Ramos (cell line): Measurements from ENCODE around the gene BRPF1.

Experiments used
- in situ Hi-C: fragments of 300-500 bp; cut with MboI; formaldehyde crosslinking; loops from one replicate; pipeline ENCODE4 v1.14.3; 2022; ENCODE audit warnings: low sequenced_read_pairs; ENCODE audit not compliant: unreplicated experiment

BRPF1 gene

GRCh38 chr3:9700536-9700935 is 31.0 kb upstream of the BRPF1 start:
- in situ Hi-C loops, result no loop called here

GRCh38 chr3:9701006-9701405 is 30.5 kb upstream of the BRPF1 start:
- in situ Hi-C loops, result no loop called here

DNA sequence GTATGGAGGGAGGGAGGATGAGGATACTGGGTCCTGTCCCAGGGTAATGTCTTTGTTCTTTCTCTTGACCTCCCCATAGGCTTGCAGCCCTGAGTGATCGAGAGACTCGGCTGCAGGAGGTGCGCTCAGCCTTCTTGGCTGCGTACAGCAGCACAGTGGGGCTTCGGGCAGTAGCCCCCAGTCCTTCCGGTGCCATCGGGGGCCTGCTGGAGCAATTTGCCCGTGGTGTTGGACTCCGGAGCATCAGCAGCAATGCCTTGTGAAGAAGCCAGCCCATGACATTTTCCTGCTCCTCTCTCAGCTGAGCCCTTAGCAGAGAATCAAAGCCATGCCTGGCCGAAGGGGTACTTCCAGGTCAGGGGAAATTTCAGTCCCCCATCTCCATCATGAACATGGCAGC is 29.8 kb upstream of the BRPF1 start:
- in situ Hi-C loops, result no loop called here

DNA sequence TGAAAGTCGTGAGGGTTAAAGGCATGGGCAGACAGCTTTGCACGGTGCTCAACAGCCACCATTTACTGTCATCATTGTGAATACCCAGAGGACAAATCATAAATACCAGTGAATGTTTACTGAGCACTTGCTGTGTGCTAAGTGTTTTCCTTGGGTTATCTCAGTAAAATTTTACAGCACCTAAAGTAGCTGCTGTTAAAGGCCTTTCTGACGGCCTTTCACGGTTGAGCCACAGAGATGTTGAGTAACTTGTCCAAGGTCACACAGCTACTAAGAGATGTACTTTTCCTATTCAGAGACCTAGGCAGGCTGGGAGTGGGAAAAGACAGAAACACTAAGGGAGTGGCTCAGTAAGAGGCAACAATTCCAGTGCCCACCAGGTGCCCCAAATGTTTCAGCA is 28.3 kb upstream of the BRPF1 start:
- in situ Hi-C loops, result no loop called here

GRCh38 chr3:9703736-9704346 is 27.7 kb upstream of the BRPF1 start, which contains the start of gene CPNE9:
TSS of gene CPNE9 (plus strand) at chr3:9703833. CDS start at chr3:9703997, 164 bp downstream.
- in situ Hi-C loops, result no loop called here

- in situ Hi-C loops, result no loop called here
Measured at GRCh38 chr3:9704347-9705322, 26.9 kb upstream of the BRPF1 start.

GRCh38 chr3:9710174-9710739 is 21.3 kb upstream of the BRPF1 start:
- in situ Hi-C loops, result no loop called here

- in situ Hi-C loops, result no loop called here
Measured at GRCh38 chr3:9712415-9712814, 19.1 kb upstream of the BRPF1 start.

DNA sequence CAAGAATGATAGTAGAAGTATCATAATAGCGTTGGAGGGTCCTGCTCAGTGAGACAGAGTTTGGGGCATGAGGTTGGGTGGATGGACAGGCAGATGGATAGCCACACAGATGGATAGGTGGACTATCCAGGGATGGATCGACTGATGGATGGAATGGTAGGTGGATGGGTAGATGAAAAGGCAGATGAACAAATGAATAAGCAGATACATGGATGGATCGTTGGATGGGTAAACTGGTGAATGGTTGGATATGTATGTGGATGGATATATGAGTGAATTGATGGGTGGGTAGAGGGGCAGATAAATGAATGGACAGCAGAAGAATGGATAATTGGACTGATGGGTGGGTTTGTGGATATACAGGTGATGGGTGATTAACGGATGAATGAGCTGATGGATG is 18.4 kb upstream of the BRPF1 start:
- in situ Hi-C loops, result no loop called here

DNA sequence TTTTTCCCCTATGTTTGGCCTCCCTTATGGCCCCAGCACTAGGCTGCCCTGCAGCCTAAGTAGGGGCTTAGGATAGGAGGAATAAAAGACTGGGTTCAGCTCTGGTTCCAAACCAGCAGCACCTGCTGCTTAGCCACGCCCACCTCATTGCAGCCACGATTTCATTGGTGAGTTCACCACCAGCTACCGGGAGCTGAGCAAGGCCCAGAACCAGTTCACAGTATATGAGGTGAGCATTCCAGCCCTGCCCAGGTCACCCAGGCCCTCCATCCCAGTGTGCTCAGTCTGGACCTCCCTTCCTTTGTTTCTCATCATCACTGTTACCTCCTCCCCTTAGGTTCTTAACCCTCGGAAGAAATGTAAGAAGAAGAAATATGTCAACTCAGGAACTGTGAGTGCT is 16.4 kb upstream of the BRPF1 start:
- in situ Hi-C loops, result no loop called here

DNA sequence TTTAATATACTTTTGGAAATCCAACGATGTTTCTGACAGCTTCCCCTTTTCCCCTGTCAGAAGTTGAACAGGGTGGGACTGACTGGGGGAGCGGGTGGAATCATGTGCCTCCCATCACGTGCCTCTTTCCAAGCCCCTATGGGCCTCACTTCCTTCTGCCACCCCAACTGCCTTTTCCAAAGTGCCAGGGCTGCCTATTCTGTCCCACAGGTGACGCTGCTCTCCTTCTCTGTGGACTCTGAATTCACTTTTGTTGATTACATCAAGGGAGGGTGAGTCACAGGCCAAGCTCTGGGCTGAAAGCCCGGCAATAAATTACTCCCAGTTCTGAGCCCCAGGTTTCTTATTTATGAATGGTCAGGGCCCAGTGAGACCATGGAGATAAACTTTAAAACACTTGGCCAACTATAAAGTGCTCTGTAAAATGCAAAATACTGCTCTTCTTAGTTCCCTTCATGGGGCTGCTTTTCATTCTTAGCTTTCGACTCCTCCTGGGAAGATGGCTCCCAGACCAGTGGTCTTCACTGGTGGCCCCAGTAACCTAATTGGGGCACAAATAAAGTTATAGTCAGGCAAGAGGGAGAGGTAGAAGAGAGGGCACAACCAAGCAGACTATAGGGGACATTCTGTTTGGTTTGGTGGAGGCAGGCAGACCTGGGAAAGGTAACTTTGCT is 15.6 kb upstream of the BRPF1 start:
- in situ Hi-C loops, result no loop called here

GRCh38 chr3:9716801-9717555 is 14.6 kb upstream of the BRPF1 start:
- in situ Hi-C loops, result no loop called here

DNA sequence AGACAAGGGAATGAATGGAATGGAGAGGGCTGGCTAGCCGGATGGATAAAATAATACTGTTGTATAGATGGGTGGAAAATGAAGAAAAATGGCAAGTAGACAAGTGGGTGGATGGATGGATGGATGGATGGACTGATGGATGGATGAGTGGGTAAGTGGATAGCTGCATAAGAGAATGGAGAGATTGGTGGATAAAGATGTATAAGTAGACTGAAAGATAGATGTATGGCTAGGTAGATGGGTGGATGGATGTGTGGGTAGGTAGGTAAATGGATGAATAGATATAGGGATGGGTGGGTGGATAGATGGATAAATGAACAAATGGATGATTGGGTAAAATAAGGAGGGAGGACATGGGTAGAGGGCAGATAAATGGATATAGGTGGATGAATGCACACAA is 14.0 kb upstream of the BRPF1 start:
- in situ Hi-C loops, result no loop called here

- in situ Hi-C loops, result no loop called here
Measured at GRCh38 chr3:9718118-9718517, 13.4 kb upstream of the BRPF1 start.

GRCh38 chr3:9721015-9721699 is 10.4 kb upstream of the BRPF1 start:
- in situ Hi-C loops, result loop anchor here (10.0 kb wide), 2 partner anchors 216 to 366 kb away; no protein-coding TSS in a partner anchor

- in situ Hi-C loops, result loop anchor here (10.0 kb wide), 2 partner anchors 217 to 367 kb away; no protein-coding TSS in a partner anchor
Measured at GRCh38 chr3:9721700-9722060, 9.9 kb upstream of the BRPF1 start.

DNA sequence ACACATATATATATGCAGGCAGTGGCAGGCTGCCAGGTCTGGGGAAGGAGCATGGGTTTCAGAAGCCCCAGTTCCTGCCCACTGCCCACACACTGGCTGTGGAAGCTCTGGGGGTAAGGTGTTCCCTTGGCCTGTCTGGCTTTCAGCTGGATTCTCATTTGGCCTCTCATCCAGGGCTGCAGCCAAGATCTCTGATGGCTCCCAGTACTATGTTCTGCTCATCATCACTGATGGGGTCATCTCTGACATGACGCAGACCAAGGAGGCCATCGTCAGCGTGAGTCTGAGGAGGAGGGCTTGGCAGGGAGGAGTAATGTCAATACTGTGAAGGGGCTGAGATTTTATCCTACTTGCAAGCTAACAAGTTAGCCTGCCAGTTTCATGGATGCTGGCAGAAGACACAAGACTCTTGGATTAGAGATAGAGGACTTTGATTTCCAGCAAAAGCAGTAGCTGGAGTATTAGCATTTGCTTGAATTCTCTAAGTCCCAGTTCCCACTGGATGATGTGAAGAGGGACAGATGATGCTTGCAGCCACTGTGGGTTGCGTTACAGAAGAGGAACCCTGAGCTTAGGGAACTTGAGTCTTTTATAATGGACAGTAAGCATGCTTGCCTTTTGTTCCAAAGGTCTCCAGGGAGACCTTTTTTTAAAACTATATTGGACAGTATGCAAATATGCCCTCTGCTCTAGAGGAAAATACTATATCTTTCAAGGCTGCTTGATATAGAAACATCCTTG is 5.6 kb upstream of the BRPF1 start:
- in situ Hi-C loops, result loop anchor here (10.0 kb wide), 2 partner anchors 221 to 371 kb away; no protein-coding TSS in a partner anchor

DNA sequence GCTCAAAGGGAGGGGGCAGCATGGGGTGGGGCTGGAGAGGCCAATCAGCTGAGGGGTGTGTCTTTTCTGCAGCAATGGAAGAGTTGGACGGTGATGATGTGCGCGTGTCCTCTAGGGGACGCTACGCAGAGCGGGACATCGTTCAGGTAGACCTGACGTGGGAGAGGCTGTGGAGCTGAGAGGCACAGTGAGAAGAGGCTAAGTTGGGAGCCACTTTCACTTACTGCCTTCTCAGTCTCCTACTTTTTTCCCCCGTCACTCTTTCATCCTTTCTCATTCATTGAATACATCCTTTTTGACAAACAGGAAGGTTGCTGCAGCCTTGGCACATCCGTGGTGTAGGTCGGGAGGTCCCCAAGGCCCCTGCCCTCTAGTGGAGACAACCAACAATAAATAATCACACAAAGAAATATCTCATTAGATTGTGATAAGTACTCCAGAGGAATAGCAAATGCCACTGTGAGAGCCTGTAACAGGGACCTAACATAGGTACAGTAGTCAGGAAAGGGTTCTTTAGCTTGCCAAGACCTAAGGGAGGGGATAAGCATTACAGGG is 4.4 kb upstream of the BRPF1 start:
- in situ Hi-C loops, result loop anchor here (10.0 kb wide), 2 partner anchors 222 to 372 kb away; no protein-coding TSS in a partner anchor
